MM.1S (cell line): ENCODE results near the gene PTPRN.

Experiments
- DNase-seq: peaks from one replicate; pipeline ENCODE4 v3.0.0-alpha.2; 2015
- H2AFZ ChIP-seq: fragments of 300-600 bp; sonication (generic); 2 replicates; pipeline ENCODE4 v1.6.0; 2016; ENCODE audit warnings: antibody characterized with exemption, low read length
- H3F3A ChIP-seq: fragments of 300-600 bp; sonication (generic); 2 replicates; pipeline ENCODE4 v1.6.1; 2016; ENCODE audit warnings: mild to moderate bottlenecking, antibody characterized with exemption, low read length, moderate library complexity, mixed read lengths; ENCODE audit not compliant: insufficient read depth
- H3K27ac ChIP-seq: fragments of 300-600 bp; sonication (generic); 2 replicates; pipeline ENCODE4 v1.5.1; 2016; ENCODE audit warnings: mild to moderate bottlenecking, low read length
- H3K27me3 ChIP-seq: fragments of 300-600 bp; sonication (generic); replicated peaks from 2 replicates; pipeline ENCODE4 v1.6.0; 2016; ENCODE audit warnings: low read length; ENCODE audit not compliant: insufficient read depth
- H3K36me3 ChIP-seq: fragments of 300-600 bp; sonication (generic); replicated peaks from 2 replicates; pipeline ENCODE4 v1.6.1; 2016; ENCODE audit warnings: mild to moderate bottlenecking, low read length, mixed read lengths; ENCODE audit not compliant: insufficient read depth
- H3K4me1 ChIP-seq: fragments of 300-600 bp; sonication (generic); 2 replicates; pipeline ENCODE4 v1.6.1; 2016; ENCODE audit warnings: low read length, mixed read lengths
- H3K4me2 ChIP-seq: fragments of 300-600 bp; sonication (generic); 2 replicates; pipeline ENCODE4 v1.6.0; 2016; ENCODE audit warnings: low read depth, low read length
- H3K4me3 ChIP-seq: fragments of 300-600 bp; sonication (generic); 2 replicates; pipeline ENCODE4 v1.5.1; 2016; ENCODE audit warnings: low read length, mixed read lengths
- H3K79me2 ChIP-seq: fragments of 300-600 bp; sonication (generic); 2 replicates; pipeline ENCODE4 v1.6.1; 2016; ENCODE audit warnings: mixed run types, low read length, mixed read lengths
- H3K9ac ChIP-seq: fragments of 300-600 bp; sonication (generic); 2 replicates; pipeline ENCODE4 v1.6.1; 2016; ENCODE audit warnings: low read length, mixed read lengths
- H3K9me2 ChIP-seq: fragments of 300-600 bp; sonication (generic); replicated peaks from 2 replicates; pipeline ENCODE4 v1.6.1; 2016; ENCODE audit warnings: mild to moderate bottlenecking, low read length, mixed read lengths; ENCODE audit not compliant: insufficient read depth
- H3K9me3 ChIP-seq: fragments of 300-600 bp; sonication (generic); replicated peaks from 2 replicates; pipeline ENCODE4 v1.6.1; 2016; ENCODE audit warnings: mild to moderate bottlenecking, low read length, mixed read lengths; ENCODE audit not compliant: insufficient read depth
- H4K20me1 ChIP-seq: fragments of 300-600 bp; sonication (generic); 2 replicates; pipeline ENCODE4 v1.6.1; 2016; ENCODE audit warnings: mild to moderate bottlenecking, low read length, moderate library complexity, mixed read lengths; ENCODE audit not compliant: insufficient read depth
- EZH2 ChIP-seq: fragments of 300-600 bp; sonication (generic); optimal IDR thresholded peaks from 2 replicates; pipeline ENCODE3; 2017; ENCODE audit warnings: low read depth, mild to moderate bottlenecking, antibody characterized with exemption, low read length, mixed read lengths
- EZH2phosphoT487 ChIP-seq: fragments of 300-600 bp; sonication (generic); IDR thresholded peaks from 2 replicates; pipeline ENCODE4 v1.6.1; 2018; ENCODE audit warnings: antibody characterized with exemption, low read length
- TF ChIP-seq, protein P1 (sequence below): fragments of 300-600 bp; sonication (generic); IDR thresholded peaks from 2 replicates; pipeline ENCODE4 v1.5.1; 2016; ENCODE audit warnings: antibody characterized with exemption, low read length, mixed read lengths

The PTPRN gene

DNA sequence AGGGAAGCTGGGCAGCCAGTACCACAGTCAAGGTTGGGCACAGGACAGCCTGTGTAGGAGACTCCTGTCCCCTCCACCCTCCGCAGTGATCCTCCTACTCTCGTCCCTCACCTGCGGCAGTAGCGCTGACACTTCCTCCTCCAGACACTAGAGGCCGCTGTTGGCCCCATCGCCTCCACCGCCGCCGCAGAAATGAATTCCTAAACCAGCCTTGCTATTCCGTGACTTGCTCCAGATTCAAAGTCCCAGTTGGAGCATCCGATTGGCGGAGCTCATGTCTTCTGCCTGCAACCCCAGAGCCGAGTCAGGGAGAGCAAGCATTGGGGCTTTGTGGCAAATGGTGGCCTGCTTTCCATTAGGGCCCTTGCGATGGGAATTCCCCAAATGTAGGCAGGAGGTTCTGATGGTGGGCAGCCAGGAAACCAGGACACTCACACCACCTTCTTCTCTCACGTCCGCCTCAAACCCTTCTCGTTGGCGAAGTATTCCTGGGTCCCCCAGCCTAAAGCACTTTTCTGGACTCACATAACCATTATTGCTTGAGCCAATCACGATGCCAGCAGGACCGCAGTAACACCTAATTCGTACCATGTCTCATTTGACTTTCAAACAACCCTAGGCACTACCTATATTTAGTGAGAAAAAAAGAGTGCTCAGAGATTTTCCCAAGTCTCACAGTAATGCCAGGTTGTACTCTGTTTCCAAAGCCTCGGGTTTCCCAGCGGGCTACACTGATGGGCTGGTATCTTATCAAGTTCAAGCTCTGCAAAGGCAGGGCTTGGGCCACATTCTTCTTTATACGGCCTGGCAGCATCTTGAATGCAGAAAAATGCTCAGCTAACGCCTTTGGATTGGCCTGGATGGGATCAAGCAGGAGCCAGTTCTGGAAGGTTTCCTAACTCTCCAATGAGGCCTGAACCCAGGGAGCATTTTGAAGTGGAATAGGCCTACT, 31.2 kb downstream of the PTPRN start:
- DNase-seq = peak; percentile 75
- Histone ChIP-seq H3K27ac (peak overlapping the region; percentile 88), H3K9ac (peak overlapping the region; percentile 78), H3F3A (peaks cover 15% of the 10 kb centered on the region), H4K20me1 (no peaks in the 10 kb centered on the region), H3K4me3 (peak overlapping the region; percentile 62), H3K27me3 (no peaks in the 10 kb centered on the region), H3K9me3 (no peaks in the 10 kb centered on the region), H3K36me3 (no peaks in the 10 kb centered on the region), H3K9me2 (no peaks in the 10 kb centered on the region), H2AFZ (peak overlapping the region; percentile 95), H3K4me2 (peak overlapping the region; percentile 81), H3K79me2 (peaks cover 10% of the 10 kb centered on the region), H3K4me1 (peaks cover 21% of the 10 kb centered on the region)
- TF ChIP-seq EZH2 (no peak), EZH2phosphoT487 (no peak)
- TF ChIP-seq, protein P1, sequence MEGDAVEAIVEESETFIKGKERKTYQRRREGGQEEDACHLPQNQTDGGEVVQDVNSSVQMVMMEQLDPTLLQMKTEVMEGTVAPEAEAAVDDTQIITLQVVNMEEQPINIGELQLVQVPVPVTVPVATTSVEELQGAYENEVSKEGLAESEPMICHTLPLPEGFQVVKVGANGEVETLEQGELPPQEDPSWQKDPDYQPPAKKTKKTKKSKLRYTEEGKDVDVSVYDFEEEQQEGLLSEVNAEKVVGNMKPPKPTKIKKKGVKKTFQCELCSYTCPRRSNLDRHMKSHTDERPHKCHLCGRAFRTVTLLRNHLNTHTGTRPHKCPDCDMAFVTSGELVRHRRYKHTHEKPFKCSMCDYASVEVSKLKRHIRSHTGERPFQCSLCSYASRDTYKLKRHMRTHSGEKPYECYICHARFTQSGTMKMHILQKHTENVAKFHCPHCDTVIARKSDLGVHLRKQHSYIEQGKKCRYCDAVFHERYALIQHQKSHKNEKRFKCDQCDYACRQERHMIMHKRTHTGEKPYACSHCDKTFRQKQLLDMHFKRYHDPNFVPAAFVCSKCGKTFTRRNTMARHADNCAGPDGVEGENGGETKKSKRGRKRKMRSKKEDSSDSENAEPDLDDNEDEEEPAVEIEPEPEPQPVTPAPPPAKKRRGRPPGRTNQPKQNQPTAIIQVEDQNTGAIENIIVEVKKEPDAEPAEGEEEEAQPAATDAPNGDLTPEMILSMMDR = peak; percentile 98

GRCh38 chr2:219274361-219274921, 34.8 kb downstream of the PTPRN start:
- no peak for DNase-seq
- no peaks in the 10 kb centered on the region for H3K9me3 ChIP-seq
- H3F3A ChIP-seq = peaks cover 11% of the 10 kb centered on the region
- H3K4me2 ChIP-seq = no peak overlapping the region
- H3K36me3 ChIP-seq = no peaks in the 10 kb centered on the region
- no peak overlapping the region for H3K4me3 ChIP-seq
- TF ChIP-seq EZH2 (no peak), EZH2phosphoT487 (no peak)
- TF ChIP-seq, protein P1 = no peak
- no peak overlapping the region for H3K9ac ChIP-seq
- H3K79me2 ChIP-seq = no peaks in the 10 kb centered on the region
- H3K4me1 ChIP-seq = peaks cover 16% of the 10 kb centered on the region
- H3K27ac ChIP-seq = no peak overlapping the region
- no peak overlapping the region for H2AFZ ChIP-seq
- H3K9me2 ChIP-seq = no peaks in the 10 kb centered on the region
- H3K27me3 ChIP-seq = no peaks in the 10 kb centered on the region
- no peaks in the 10 kb centered on the region for H4K20me1 ChIP-seq

- Histone ChIP-seq H3K4me1 (peaks cover 16% of the 10 kb centered on the region), H3K4me3 (no peak overlapping the region), H3K27ac (no peak overlapping the region), H2AFZ (no peak overlapping the region), H3F3A (peaks cover 10% of the 10 kb centered on the region), H4K20me1 (no peaks in the 10 kb centered on the region), H3K4me2 (no peak overlapping the region), H3K36me3 (no peaks in the 10 kb centered on the region), H3K9ac (no peak overlapping the region), H3K9me3 (no peaks in the 10 kb centered on the region), H3K9me2 (no peaks in the 10 kb centered on the region), H3K27me3 (no peaks in the 10 kb centered on the region), H3K79me2 (no peaks in the 10 kb centered on the region)
- TF ChIP-seq EZH2 (no peak), EZH2phosphoT487 (no peak)
- TF ChIP-seq, protein P1 = no peak
- no peak for DNase-seq
Measured at GRCh38 chr2:219273937-219274336, 35.3 kb downstream of the PTPRN start.
